SK-N-MC (cell line): Measurements from ENCODE around the gene SMG6.

Experiments used
- DNase-seq: peaks from one replicate; pipeline ENCODE4 v3.0.0-alpha.2; 2011; ENCODE audit warnings: low read depth, low spot score
- H3K27ac ChIP-seq: fragments of 200-600 bp; sonication (generic); 2 replicates; pipeline ENCODE4 v1.5.1; 2016; ENCODE audit warnings: mixed run types
- H3K36me3 ChIP-seq: fragments of 200-600 bp; sonication (generic); 2 replicates; pipeline ENCODE4 v1.6.1; 2017; ENCODE audit warnings: antibody characterized with exemption, low read length, mixed read lengths; ENCODE audit not compliant: insufficient read depth
- H3K4me3 ChIP-seq: fragments of 200-600 bp; sonication (generic); 2 replicates; pipeline ENCODE4 v1.5.1; 2016
- H3K9ac ChIP-seq: fragments of 200-600 bp; sonication (generic); 2 replicates; pipeline ENCODE4 v1.8.0; 2017; ENCODE audit warnings: mixed run types, mixed read lengths; ENCODE audit not compliant: insufficient read length
- H3K9me3 ChIP-seq: fragments of 200-600 bp; sonication (generic); 2 replicates; pipeline ENCODE4 v1.6.1; 2017; ENCODE audit warnings: low read depth, mild to moderate bottlenecking, antibody characterized with exemption, low read length, moderate library complexity, mixed read lengths
- EZH2 ChIP-seq: fragments of 200-600 bp; sonication (generic); IDR thresholded peaks from one replicate; pipeline ENCODE4 v1.6.1; 2017; ENCODE audit warnings: antibody characterized with exemption
- FOXP2 ChIP-seq: optimal IDR thresholded peaks from 2 replicates; pipeline ENCODE3; 2011; ENCODE audit warnings: mild to moderate bottlenecking, moderate library complexity; ENCODE audit not compliant: insufficient read depth; ENCODE audit errors: extremely low read length, control extremely low read depth
- POLR2AphosphoS5 ChIP-seq: IDR thresholded peaks from 2 replicates; pipeline ENCODE4 v1.6.1; 2012; ENCODE audit warnings: mild to moderate bottlenecking, low read depth, low read length, borderline replicate concordance

The SMG6 gene

DNA sequence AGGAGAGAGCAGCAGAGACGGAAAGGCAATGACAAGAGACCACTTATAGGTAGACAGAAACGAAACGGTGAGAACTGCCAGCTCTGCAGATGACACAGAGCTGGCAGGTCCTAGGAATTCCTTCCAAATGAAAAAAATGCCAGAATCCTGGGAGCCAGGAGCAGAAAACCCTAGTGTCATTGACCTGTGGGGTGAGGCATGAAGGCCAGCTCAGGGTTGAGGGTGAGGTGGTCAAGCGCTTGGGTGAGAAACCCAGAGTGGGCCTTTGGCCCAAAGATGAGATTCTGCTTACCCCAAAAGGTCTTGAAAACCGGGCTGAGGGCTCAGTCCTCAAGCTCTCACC lies 239.5 kb downstream of the SMG6 start:
- Histone ChIP-seq H3K9ac (no peak overlapping the region), H3K9me3 (no peaks in the 10 kb centered on the region), H3K36me3 (no peaks in the 10 kb centered on the region; the same call in 1 of the 2 replicates), H3K4me3 (no peak overlapping the region), H3K27ac (0 out of 2 replicates have a peak overlapping the region, but pooled peaks have one; percentile 13)
- no peak for DNase-seq
- no peak for TF ChIP-seq POLR2AphosphoS5
- TF ChIP-seq FOXP2 = no peak
- TF ChIP-seq EZH2 = no peak

DNA sequence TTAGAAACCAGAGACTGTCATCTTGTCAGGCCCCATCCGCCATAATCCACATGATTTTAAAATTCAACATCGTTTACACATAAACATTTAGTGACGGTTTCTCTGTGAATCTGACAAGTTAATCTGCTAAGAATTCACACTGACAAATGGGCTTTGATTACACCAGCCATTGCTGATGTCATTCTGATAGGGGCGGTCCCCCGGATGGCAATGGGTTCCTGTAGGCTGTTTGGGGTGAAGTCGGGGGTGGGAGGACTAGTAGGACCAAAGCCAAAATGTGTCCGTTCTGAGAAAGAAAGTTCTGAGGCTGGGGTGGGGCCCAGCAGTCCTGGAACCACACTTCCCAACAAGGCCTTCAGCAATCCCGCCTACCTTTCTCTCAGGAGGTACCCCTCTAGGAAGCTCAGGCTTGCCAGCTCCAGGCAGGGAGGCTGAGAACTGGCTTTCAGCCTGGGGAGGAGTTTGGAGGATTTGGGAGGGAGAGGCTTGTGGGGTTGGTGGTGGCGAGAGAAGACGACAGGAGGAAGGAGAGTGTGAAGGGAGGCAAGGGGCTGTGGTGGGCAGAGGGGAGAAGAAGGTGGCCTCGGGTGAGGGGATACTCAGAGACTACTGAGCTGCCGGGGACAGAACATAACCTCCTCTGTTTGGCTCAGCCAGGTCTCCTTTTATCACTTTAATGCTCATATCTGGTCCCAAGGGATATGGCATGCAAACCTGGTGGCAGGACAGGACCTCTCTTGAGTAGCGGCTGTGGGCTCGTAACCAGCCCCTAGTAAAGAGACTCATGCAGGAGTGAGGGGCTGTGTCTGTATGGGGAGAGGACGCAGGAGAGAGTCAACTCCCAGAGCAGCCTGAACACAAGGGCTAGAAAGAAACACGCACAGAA lies 240.1 kb downstream of the SMG6 start:
- H3K9ac ChIP-seq = no peak overlapping the region

DNA sequence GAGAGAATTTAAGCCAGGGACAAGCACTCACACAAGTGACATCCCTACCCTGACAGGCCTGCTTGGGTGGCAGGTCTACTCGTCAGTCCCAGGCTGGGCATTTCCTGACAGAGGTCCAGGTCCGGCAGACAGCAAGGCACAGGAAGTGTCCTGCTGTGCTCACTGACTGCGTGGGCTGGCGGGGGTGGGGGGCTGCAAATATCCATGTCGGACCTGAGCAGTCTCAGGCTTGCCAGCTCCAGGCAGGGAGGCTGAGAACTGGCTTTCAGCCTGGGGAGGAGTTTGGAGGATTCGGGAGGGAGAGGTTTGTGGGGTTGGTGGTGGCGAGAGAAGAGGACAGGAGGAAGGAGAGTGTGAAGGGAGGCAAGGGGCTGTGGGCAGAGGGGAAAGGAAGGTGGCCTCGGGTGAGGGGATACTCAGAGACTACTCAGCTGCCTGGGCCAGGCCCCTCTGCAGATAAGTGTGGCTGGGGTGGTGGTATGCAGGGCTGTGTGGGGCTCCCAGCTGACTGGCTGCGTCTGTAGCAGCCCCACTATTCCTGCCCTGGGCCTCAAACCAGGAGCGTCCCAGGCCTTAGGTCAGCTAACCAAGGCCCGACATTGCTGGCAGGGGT lies 240.9 kb downstream of the SMG6 start:
- no peak overlapping the region for H3K9ac ChIP-seq
- H3K36me3 ChIP-seq = no peaks in the 10 kb centered on the region; the same call in 1 of the 2 replicates

More for the DNA sequence above, 240.1 kb downstream of the SMG6 start:
- no peak for DNase-seq
- H3K4me3 ChIP-seq = no peak overlapping the region
- H3K9me3 ChIP-seq = no peaks in the 10 kb centered on the region
- H3K36me3 ChIP-seq = no peaks in the 10 kb centered on the region; the same call in 1 of the 2 replicates
- no peak overlapping the region for H3K27ac ChIP-seq
- TF ChIP-seq EZH2 (no peak), POLR2AphosphoS5 (no peak), FOXP2 (no peak)

DNA sequence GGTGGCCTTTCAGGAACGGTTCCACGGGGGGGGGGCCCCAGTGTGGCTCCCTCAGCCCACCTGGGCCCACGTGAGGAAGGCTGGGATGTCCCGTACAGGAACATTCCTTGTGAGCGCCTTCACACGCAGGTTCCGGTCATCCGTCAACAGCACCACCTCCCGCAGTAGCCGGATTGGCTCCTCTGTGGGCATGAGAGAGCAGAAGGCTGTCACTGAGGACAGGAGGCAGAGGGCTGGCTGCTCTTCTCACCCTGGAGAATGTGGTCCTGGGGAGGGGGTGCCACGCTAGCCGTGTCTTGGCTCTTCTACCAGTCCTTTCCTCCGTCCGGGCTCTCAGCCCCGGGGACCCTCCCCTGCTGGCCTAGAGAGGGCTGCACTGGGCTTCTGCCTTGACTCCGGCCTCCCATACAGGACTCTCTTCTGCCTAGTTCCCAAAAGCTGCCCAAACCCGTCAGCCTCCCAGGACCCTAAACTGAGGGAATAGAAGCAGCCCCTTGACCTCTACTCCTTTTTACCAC lies 242.1 kb downstream of the SMG6 start:
- no peaks in the 10 kb centered on the region for H3K9me3 ChIP-seq
- no peak for DNase-seq
- H3K4me3 ChIP-seq = no peak overlapping the region
- no peaks in the 10 kb centered on the region; the same call in 1 of the 2 replicates for H3K36me3 ChIP-seq
- TF ChIP-seq FOXP2 (no peak), POLR2AphosphoS5 (no peak), EZH2 (no peak)
- H3K27ac ChIP-seq = no peak overlapping the region
- no peak overlapping the region for H3K9ac ChIP-seq

More for the DNA sequence above, 240.9 kb downstream of the SMG6 start:
- no peak for DNase-seq
- Histone ChIP-seq H3K4me3 (no peak overlapping the region), H3K27ac (no peak overlapping the region), H3K9me3 (no peaks in the 10 kb centered on the region)
- TF ChIP-seq FOXP2 (no peak), POLR2AphosphoS5 (no peak), EZH2 (no peak)

DNA sequence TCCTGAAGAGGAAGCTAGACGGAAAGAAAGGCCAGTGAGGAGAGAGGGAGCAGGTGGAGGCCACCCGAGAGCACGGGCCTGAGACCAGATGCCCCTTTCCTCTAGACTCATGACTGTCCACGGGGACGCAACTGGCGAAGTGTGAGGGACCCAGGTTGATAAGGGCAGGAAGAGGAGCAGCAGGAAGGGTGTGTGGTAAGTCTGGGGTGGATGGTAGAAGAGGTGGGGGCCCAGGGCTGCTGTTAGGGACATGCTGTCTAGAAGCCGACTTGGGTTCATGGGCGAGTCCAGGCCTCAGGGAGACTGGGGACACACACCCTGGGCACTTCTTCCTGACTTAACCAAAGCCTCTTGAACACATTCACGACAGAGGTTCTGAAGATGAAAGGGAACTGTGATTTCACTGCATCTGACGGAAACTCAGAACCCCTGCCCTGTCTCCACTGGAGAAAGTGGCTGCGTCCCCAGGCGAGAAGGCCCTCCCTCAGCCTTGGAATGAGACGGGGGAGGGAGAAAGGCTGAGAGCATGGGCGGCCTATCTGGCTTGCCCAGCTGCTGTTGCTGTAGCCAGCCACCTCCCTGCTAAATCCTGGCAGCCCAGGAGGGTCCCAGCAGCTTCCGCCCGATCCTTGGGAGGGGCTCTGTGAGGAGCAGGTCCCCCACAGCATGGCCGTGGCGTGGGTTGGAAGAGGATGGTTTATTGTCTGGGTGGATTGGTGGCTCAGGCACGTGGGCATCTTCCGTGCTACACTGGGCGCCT lies 242.7 kb downstream of the SMG6 start:
- H3K9me3 ChIP-seq = no peaks in the 10 kb centered on the region
- H3K9ac ChIP-seq = no peak overlapping the region
- no peak overlapping the region for H3K27ac ChIP-seq
- DNase-seq = no peak
- TF ChIP-seq EZH2 (no peak), FOXP2 (no peak), POLR2AphosphoS5 (no peak)
- H3K36me3 ChIP-seq = no peaks in the 10 kb centered on the region; the same call in 1 of the 2 replicates
- no peak overlapping the region for H3K4me3 ChIP-seq

DNA sequence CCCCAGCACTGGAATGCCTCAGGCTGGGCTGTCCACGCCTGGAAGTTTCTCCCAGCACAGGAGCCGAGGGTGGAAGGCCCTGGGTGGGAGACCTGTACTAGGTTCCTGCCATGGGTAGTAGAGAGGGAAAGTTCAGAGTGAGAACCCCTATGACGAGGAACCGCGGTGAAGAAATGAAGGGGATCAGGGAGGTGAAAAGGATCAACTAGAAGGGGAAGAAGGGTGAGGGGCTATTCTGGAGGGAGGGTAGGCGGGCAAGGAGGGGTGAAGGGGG lies 243.3 kb downstream of the SMG6 start:
- no peak for TF ChIP-seq EZH2
- no peak for TF ChIP-seq FOXP2
- TF ChIP-seq POLR2AphosphoS5 = no peak
- Histone ChIP-seq H3K9me3 (no peaks in the 10 kb centered on the region), H3K9ac (no peak overlapping the region), H3K4me3 (no peak overlapping the region), H3K36me3 (no peaks in the 10 kb centered on the region; the same call in 1 of the 2 replicates), H3K27ac (no peak overlapping the region)
- no peak for DNase-seq

DNA sequence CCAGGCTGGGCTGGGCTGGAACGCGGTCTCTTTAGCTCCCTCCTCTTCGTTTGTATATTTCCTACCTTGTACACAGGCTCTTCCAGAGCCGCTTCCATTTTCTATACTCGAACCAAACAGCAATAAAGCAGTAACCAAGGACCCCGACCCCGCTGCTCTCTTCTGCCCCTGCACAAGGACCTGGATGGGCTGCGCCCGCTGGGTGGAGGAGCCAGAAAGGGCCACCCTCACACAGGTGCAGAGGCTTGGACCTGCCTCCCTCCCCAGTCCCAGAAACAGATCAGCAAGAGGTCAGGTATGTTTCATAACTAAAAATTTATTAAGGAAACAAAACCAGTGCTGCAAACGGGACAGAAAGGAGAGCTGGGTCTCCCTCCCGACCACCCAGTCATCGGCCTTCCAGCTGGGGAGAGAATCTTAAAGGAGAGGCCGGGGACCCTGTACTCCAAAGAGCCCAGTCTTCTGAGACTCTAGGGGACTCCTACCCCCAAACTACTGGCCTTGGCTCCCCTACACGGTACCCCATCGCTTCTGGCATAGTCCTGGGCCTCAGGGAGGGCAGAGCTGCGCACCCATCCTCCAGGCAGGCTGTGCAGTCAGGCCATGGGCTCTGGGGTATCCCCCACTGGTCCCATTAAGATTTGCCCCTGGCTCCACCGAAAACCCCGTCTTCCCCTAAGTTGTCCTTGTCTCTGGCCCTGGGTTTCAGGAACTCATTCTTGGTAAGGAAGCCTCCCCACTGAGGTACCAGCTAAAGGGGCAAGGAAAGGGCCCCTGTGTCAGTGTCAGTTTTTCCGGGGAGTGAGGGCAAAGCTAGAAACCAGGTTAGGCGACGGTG lies 243.8 kb downstream of the SMG6 start:
- TF ChIP-seq POLR2AphosphoS5 (no peak), FOXP2 (no peak), EZH2 (no peak)
- Histone ChIP-seq H3K36me3 (no peaks in the 10 kb centered on the region; the same call in 1 of the 2 replicates), H3K9ac (no peak overlapping the region), H3K27ac (no peak overlapping the region), H3K4me3 (no peak overlapping the region), H3K9me3 (no peaks in the 10 kb centered on the region)
- no peak for DNase-seq
